Cortex of kidney (tissue), 1 donor: Measurements from ENCODE around the gene DDX31.

Experiments
- DNase-seq: peaks from one replicate; lab custom pipeline; 2025; lab: John Stamatoyannopoulos, UW

Gene DDX31

DNA sequence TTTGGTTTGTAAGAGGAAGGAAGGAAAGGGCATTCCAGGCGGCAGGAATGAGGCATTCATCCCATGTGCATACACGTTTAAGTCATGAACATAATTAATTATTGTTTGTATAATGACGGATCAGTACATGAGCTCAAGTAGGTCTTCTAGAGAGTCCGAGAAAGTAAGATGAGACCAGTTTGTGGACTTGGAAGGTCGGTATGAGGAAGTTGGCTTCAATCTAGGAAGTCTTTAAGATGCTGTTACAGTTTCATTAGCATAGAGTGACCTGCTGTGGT lies 2.6 kb upstream of the DDX31 start:
- no peak for DNase-seq

DNA sequence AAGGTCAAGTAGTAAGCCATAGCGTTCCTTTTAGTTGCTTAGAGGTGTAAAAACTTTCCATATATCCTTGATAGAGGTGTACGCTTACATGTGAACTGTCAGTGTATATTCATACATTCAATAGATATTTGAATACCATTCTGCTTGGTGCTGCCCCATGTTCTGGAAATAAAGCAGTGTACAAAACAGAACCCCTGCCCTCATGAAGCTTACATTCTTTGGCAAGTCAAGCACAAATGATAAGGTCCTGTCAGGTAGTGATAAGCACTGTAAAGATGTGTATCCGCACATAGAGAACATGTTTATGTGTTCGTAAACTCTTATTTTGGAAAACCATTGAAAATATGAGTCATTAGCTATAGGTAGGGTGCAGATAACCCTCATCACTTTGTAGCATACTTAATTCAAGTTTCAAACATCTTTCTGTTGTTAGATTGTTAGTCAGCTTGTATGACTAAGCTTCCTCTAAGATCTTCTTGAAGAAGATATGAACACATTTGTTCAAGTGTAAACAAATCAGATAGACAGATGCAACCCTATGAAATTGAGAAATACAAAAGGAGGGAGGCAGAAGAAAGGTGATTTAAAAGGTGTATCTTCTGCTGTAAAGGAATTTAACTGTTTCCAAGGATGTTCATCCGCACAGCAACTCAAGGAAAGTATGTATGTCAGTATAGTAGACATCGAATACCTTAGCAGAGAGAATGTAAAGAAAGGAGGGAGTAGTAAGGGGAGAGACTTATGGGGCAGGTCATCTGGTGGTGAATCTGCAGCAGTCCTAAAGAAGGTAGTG lies 2.0 kb upstream of the DDX31 start:
- no peak for DNase-seq

DNA sequence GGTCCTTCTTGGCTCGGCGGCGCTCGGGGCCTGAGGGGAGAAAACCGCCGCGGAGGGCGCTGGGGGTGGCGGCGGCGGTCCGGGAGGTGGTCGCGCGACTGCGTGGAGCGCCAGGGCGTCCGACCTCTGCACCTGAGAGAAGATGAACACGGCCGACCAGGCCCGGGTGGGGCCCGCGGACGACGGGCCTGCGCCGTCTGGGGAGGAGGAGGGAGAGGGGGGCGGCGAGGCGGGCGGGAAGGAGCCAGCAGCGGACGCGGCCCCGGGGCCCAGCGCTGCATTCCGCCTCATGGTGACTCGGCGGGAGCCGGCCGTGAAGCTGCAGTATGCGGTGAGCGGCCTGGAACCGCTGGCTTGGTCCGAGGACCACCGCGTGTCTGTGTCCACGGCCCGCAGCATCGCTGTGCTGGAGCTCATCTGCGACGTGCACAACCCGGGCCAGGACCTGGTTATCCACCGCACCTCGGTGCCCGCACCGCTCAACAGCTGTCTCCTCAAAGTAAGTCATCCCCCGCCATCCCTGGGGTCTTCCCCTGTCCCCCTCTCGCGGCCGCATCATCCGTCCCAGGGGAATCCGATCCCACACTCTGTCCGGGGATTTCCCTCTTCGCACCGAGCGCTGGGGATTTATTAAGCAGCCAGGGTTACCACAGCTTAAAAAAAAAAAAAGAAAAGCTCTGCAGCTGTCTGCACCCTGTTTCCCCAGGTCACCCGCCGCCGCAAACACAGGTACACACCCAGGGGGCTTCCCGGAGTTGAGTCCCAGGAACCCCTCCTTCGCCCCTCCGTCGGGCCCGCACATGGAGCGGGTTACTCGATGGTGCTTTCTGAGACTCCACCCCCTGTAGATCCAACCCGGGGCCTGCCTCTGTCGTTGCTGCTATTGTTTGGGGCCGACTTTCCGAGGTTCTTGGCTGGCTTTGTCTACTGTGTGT lies 941 bp upstream of the DDX31 start, which contains the start of gene GTF3C4:
Gene GTF3C4, plus strand, starts transcription at position 8 of the 935 bp plus-strand sequence. Its CDS starts 135 bp downstream, at position 143.
- no peak for DNase-seq

DNA sequence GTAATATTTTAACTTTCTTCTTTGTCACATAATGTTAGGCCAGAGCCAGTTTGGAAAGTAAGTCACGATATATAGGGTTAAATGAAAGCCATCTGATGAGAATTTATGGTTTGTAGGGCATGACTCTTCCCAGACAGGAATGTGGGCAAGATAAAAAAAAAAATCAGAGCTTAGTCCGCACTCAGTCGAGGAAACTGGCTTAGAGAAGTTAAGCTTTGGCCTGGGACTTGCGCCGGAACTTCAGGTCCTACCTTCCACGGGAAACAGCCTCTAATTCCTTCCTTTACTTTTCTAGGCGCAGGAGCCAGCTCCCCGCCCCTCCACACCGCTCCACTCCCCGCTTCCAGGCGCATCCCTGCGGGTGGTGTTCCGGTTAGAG lies 475 bp downstream of the DDX31 start:
- no peak for DNase-seq

DNA sequence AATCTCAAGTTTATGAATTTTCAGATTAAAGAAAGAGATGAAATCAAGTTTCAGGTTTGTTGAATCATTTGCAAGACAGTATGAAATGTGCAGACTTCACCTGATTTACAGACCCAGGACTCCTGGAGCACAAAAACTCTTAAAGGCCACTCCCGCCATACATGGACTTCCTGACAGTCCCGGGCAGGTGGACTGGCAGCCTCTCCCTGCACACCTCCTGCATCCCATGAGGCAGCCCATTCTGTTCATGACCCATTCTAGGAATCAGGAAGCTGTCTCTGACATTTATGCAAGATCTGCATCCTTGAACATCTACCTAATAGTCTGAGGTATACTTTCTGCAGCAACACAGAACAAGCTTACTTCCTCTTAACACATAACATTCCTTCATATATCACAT lies 5.9 kb downstream of the DDX31 start:
- DNase-seq, result no peak

DNA sequence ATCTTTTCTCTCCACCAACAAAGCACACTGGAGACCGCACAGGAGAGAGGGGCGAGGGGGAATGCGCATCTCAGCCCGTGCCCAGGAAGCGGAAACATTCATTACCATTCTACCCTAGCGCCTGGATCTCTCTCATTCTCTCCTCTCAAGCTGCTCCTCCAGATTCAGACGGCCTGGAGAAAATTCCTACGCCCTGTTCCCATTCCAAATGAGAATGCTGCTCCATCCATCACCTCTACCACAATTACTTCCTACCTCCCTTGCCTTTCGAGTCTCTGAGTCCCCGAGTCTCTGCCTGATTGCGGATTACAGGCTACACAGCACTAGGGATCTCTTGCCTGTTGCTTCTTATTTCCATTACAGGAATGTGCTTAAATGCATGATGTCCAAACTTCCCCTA lies 6.7 kb downstream of the DDX31 start:
- no peak for DNase-seq

DNA sequence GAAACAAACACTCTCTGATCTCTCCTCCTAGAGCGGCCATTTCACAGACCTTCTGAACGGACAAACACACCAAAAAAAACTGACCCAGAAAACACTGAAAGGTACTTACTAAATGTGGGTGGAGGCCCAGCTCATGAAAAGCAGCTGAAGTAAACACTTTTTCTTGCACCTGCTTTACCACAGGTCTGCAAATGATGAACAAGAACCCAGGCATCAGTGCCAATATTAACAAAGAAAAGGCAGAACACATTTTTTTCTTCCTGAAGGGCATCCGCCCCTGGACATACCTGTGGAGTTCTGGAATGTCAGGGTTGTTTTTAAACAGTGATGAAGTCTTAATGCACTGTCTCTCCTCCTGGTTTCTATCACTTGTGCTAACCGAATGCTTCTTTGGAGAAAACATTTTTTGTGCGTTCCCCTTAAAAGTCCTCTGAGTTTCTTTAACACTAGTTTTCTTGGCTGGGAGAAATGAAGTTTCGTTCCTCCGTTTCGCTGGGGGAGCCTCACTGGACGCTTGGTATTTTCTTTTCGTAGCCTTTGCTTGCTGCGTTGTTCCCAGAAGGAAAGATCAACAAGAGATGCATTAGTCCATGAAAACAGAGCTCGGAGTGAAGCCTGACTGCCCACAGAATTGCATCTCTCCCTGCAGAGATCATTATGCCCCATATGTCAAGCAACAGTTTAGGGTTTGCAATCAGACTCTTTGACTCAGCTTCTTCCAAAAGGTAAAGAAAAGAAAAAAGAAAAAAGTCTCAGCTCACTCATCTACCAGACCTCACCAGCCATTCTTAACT lies 7.4 kb downstream of the DDX31 start:
- no peak for DNase-seq

DNA sequence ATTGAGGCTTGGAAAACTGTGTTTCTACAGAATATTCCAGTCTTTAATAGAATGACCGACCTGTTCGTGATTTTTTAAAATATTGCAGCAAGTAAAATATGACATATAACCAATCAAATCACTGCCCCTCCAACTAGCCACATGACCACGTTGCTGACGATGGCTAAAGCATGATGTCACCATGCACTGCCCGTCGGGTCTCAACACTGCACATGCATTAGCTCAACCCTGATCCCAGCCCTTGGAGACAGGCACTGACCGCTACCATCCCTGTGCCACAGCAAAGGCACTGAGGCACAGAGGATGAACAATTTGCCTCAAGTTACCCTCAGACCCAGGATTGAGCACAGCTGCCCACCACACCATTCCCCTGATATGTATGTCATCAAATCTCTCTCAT lies 13.5 kb downstream of the DDX31 start:
- no peak for DNase-seq

DNA sequence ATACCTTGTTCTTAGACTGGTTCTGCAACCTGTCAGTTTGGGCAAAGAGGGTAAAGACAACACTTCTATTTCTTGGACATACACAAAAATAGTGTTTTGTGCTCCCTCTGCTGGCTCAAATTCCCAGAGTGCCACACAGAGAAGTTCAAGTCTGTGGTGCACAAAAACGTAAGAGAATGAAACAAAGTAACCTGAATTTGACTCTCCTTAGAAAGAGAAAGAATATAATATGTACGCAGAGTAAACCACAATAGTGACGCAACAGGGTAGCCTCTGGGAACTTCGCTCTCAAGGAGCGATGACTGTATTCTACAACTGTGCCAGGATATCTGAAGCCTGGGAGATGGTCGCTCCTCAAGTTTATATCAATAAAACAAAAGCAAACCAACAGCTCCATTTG lies 18.5 kb downstream of the DDX31 start:
- no peak for DNase-seq

DNA sequence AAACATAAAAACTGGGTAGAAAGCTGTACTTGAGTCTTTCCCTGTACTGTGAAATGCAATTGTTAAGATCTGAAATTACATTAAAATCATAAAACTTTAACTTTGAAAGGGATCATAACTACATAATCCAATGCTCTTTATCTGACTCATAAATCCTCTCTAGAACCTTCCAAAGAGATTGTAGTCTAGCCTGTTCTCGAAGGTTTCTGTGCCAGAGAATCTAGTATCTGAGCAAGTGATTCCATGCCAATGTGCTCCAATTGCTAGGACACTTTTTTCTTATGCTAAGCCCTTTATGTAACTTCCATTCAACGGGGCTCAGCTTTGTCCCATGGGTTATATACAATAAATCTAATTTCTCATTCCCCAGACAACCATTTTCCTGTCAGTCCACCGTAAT lies 21.1 kb downstream of the DDX31 start:
- DNase-seq, result no peak

DNA sequence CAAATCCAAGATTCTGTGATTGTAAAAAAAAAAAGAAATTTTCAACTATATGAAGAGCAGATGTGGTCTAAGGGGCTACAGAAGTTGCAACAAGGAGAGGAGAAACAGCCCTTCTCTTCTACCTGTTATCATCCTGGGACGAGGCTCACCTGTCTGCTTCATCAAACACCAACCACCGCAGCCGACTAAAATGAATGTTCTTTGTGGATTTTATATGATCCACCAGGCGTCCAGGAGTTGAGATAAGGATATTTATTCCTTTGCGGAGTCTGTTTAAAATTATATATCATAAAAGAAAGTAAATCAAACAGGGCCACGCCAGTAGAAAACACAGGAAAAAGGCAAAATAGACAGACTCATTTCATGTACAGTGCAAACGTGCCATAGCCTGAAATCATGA lies 21.5 kb downstream of the DDX31 start:
- no peak for DNase-seq

DNA sequence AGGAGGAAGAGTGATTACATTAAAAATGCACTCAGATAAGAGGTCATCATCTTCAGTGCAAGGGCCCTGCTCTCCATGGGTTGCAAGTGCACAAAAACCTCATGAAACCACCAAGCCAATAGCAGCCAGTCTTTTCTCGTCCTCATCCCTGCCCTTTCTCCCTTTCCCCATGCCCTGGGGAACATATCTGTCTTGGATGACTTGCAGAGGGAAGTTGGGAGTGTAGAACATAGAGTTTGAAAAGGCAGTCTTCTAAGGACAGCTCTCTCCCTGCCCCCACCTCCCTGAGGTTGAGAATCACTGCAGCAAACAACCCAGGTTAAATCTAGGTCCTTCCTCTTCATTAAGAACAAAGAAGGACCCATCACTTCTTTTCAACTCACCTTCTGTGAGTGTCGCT lies 22.0 kb downstream of the DDX31 start:
- no peak for DNase-seq

DNA sequence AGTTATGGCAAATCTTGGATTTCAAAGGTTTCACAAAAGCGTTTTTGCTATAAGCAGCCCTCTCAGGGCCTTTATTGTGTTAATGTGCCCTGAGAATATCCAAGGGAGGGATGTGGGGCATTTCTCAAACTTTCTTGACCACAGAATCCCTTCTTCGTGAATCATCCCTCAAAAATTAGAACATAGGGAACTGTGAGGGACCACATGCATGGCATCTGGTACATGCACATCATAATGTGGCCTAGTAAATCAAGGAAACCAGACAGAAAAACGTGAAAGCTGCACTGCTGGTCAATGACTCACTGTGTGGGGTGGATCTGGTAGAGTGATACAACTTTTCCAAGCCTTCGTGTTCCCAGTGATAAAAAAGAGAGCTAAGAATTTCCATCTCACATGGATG lies 22.4 kb downstream of the DDX31 start:
- DNase-seq, result no peak

DNA sequence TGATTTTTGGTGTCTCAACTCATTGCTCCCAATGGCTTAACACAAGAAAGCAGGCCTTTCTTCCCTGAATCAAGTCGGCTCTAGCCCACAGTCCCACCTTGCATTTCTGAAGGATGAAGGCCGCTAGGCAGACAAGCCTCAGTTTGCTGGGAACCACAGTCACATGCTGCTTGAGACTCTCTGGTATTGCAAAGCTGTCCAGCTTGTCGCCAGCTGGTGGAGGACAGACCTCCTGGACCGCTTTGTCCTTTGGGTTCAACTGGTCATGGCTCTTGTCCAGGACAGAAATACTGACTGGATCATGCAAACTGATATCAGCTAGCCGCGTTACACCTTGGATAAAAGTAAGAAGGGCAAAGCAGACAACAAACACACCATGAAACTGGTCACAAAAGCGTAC lies 23.1 kb downstream of the DDX31 start:
- no peak for DNase-seq

DNA sequence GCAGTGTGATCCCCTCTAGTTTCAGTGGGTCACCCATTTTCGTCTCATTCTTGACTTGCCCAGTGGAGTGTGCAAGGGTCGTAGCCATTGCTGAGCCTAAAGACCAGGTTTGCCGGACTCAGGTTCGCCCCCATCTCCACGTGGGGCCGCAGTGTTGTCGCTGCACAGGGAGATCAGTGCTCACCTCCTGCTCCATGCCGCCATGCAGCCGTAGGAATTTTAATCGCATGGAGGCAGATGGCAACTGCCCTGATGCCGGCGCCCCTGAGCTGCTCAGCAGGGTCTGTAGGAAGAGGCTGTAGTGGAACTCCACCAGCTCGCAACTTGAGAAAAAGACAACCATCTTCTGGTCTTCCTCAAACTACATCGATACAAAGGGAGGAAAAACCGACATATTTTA lies 24.1 kb downstream of the DDX31 start:
- DNase-seq, result no peak

DNA sequence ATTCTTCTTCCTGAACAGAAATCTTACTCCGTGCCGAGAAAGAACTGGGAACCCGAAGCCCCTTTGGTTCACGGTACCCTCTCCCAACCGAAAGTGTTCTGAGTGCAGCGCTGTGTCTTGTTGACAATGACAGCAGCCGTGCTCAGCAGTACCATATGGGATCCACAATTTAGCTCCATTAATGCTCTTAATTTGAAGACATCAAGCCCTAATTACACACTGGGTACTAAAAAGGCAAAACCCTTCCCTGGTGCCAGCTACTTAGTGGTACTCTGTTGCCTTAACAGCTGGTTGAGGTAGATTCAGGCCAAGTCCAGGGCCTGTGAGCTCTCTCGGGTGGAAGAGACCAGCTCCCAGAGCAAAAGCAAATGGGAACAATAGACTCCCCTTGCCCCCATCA lies 24.5 kb downstream of the DDX31 start:
- DNase-seq, result no peak

DNA sequence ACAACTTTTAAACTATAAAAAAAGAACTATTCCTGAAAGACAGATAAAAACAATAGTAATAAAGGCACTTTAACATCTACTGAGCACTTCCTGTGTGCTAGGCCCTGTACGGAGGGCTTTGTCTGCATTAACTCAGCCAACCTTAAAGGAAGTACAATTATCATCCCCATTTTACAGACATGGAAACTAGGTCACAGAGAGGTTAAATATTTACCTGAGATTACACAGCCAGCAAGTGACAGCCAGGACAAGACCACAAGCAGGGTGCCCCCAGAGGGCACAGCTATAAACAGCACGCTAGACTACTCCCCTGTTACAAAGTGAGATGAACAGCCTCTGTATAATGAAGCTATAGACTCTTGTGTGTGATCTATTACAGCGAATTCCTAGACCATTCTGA lies 25.5 kb downstream of the DDX31 start:
- no peak for DNase-seq

DNA sequence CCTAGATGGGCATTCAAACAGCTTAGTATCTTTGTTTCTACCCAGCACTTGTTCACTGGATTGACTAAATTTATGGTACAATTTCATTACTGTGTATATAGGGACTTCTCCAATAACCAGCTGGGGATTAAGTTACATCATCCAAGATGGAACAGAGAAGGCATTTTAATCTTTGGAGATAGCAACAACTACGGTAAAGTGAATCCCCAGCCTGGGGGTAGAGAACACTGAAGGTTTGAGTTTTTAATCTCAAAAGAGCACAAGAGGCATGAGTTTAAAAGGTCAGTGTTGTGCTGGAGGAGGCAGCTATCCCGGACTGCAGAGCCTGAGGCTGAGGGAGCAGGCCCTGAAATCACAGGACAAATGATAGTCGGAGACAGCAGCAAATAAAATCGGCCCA lies 28.6 kb downstream of the DDX31 start:
- DNase-seq, result no peak

DNA sequence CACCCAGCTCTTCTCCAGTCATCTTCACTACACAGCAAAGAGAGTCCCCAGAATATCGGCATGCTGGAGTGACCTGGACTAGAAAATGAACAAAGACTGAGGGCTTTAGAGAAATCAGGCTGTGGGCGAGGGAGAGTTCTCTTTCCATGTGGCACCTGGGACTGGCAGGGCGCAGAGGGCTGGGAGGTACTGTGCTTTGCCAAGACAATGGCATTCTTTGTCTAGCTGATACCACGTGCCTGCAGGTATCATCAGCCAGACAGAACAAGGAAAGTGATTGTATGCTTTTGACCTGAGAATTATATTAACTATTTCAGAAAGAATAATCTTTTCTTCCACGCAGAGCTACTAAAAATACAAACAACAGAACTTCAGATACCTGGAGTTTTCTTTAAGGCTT lies 30.5 kb downstream of the DDX31 start:
- no peak for DNase-seq

DNA sequence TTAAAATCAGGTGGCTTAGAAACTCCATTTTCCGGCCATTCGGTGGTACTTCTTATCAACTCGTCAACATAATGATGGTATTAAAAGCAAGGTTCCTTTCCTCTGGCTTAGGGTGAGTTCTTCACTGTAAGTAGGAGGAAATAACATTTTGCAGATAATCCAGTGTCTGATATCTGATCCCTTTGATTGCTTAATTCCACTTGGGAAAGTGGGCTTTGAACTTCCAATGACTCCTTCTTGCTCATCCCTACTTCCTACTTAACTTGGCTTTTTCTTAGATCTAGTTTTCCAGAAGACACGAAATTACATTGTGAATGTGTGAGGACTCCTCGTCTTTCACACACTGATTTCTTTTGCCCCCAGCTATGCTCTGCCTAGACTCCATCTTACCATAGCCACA lies 31.5 kb downstream of the DDX31 start:
- DNase-seq, result no peak

DNA sequence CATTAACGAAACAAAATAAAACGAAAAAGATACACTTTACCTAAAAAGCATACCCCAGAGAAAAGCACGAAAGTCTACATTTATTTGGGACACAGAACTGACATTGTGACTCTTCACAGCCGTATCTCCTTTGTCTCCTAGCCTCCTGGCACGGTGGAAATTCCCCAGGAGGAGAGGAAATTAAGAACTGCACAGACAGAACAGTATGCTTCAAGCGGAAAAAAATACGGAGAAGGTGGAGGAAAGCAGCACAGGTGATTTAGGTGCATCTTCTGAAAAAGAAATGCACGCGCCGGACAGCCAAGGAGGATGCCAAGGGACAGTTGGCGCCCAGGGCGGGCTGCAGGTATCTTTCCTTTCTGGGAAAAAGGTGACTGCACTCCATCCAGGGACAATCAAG lies 32.0 kb downstream of the DDX31 start:
- no peak for DNase-seq

DNA sequence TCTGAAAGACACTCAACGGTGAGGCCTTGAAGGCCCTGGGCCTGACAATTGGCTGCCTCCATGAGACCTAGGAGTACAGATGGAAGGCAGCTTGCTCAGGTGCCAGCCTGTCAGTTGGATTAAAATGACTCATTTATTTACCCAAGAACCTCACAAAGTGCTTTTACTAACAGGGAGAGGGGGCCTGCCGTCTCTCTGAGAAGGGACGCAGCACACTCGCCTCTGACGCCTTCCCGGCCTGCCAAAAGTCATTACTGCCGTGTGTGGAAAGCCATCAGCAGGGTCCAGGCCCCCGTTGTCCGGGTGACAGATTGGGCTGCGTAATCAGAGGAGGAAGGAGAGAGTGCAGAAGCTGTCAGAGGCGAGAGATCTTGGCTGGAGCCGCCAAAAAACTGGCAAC lies 32.4 kb downstream of the DDX31 start:
- DNase-seq, result no peak

DNA sequence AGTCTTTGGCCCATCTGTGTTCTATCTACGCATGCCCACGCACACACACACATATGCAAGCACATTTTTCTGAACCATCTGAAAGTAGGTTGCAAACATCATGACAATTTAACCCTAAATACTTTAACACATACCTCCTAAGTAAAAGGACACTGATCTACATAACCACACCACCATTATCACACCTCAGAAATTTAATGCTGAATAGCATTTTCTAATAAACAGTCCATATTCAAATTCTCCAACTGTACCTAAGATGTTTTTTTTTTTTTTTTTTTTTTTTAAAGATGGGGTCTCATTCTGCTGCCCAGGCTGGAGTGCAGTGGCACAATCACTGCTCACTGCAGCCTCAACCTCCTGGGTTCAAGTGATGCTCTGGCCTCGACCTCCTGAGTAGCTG lies 35.5 kb downstream of the DDX31 start:
- DNase-seq, result no peak
